Measurements from ENCODE around the gene NCR1. TPM values are rescaled to one million over a fixed set of nuclear protein-coding genes. Genes with fewer than 3 reads are reported as not detected.

The NCR1 gene
- total and polyA plus RNA-seq, 10 of the 15 experiments (the other 5 are each of a cell fraction or from before 2014, with no cell fraction given), result 0.06 to 6.9 (median 0.13) TPM; not detected in 7

- ChIA-PET POLR2A (no interaction called here), CTCF (no interaction called here), RAD21 (ENCODE audit: unreplicated experiment) (no interaction called here), SMC1A (ENCODE audit: uncharacterized antibody, unreplicated experiment) (no interaction called here)
- intact Hi-C loops (cut with micrococcal nuclease; ENCODE audit: unreplicated experiment), result no loop called here
- no peak within 1 kb of the TSS for H3K4me3 ChIP-seq
- H3K79me2 ChIP-seq (ENCODE audit: control insufficient read depth, insufficient read depth, low read length), result no peaks in the 10 kb centered on the region
- H3K27me3 ChIP-seq (replicated peaks in 1 of 2; ENCODE audit: control insufficient read depth in 2 of 2, insufficient read depth in 2 of 2, low read length in 1 of 2), result no peaks in the 10 kb centered on the region; a peak in 1 of 4 replicates
- no peaks in the 10 kb centered on the region; the same call in 2 of the 3 replicates for H3K9me3 ChIP-seq (replicated peaks; ENCODE audit: control insufficient read depth, insufficient read depth, low read length)
- no peak within 1 kb of the TSS for H3K27ac ChIP-seq (ENCODE audit: control insufficient read depth, insufficient read depth)
- BruUV-seq (replicated peaks), result no TSS peak
- no peaks in the 10 kb centered on the region for H3K36me3 ChIP-seq (ENCODE audit: control insufficient read depth in 2 of 2, insufficient read depth in 2 of 2, low read length in 1 of 2)
- no peaks in the 10 kb centered on the region for H4K20me1 ChIP-seq (ENCODE audit: control insufficient read depth, insufficient read depth)
- no peaks in the 10 kb centered on the region for H3K4me1 ChIP-seq (ENCODE audit: control insufficient read depth, insufficient read depth, low read length)
- TF ChIP-seq GATAD2B (conservative IDR thresholded peaks at IDR 0.05; ENCODE audit: low read depth) (no peak), TARDBP (IDR thresholded peaks at IDR 0.05; ENCODE audit: borderline replicate concordance) (no peak), FOXM1 (IDR thresholded peaks at IDR 0.05; ENCODE audit: low read depth, low read length) (no peak), POLR2AphosphoS2 (IDR thresholded peaks at IDR 0.05; ENCODE audit: low read depth, low read length) (no peak), KAT2A (conservative IDR thresholded peaks at IDR 0.05; ENCODE audit: control insufficient read depth, low read depth, low read length) (no peak)
- TF ChIP-seq, protein P1, sequence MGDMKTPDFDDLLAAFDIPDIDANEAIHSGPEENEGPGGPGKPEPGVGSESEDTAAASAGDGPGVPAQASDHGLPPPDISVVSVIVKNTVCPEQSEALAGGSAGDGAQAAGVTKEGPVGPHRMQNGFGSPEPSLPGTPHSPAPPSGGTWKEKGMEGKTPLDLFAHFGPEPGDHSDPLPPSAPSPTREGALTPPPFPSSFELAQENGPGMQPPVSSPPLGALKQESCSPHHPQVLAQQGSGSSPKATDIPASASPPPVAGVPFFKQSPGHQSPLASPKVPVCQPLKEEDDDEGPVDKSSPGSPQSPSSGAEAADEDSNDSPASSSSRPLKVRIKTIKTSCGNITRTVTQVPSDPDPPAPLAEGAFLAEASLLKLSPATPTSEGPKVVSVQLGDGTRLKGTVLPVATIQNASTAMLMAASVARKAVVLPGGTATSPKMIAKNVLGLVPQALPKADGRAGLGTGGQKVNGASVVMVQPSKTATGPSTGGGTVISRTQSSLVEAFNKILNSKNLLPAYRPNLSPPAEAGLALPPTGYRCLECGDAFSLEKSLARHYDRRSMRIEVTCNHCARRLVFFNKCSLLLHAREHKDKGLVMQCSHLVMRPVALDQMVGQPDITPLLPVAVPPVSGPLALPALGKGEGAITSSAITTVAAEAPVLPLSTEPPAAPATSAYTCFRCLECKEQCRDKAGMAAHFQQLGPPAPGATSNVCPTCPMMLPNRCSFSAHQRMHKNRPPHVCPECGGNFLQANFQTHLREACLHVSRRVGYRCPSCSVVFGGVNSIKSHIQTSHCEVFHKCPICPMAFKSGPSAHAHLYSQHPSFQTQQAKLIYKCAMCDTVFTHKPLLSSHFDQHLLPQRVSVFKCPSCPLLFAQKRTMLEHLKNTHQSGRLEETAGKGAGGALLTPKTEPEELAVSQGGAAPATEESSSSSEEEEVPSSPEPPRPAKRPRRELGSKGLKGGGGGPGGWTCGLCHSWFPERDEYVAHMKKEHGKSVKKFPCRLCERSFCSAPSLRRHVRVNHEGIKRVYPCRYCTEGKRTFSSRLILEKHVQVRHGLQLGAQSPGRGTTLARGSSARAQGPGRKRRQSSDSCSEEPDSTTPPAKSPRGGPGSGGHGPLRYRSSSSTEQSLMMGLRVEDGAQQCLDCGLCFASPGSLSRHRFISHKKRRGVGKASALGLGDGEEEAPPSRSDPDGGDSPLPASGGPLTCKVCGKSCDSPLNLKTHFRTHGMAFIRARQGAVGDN (IDR thresholded peaks at IDR 0.05), result no peak
- FAIRE-seq (no peak), ATAC-seq (no peak), DNase-seq (ENCODE audit: low read depth, low spot score) (no peak)
- in situ Hi-C loops (cut with MboI), result no loop called here
- H3K9ac ChIP-seq (ENCODE audit: control insufficient read depth, insufficient read depth, low read length), result no peak within 1 kb of the TSS
- WGBS (ENCODE audit: insufficient coverage, insufficient replicate concordance, low lambda C conversion rate, missing lambda C conversion rate), result 36% methylated on average over 8 of the region's 8 CpGs
- H3K4me2 ChIP-seq (ENCODE audit: control insufficient read depth, insufficient read depth), result no peak within 1 kb of the TSS
- H2AFZ ChIP-seq (ENCODE audit: control insufficient read depth, low read depth, low read length), result no peak within 1 kb of the TSS
These were observed 32.0 kb upstream of the NCR1 start, which contains the start of gene FCAR for GRCh38 chr19:54873990-54874389. FCAR (plus strand) TSS chr19:54874235; CDS start chr19:54874290, 55 bp downstream.
